Endothelial cell of hepatic sinusoid (primary cell): Measurements from ENCODE around the gene NDP.

ENCODE experiments used
- in situ Hi-C: cut with HindIII; loops from 2 replicates; pipeline ENCODE4 v1.10.0; 2017; ENCODE audit warnings: low sequenced_read_pairs

Gene NDP, protein sequence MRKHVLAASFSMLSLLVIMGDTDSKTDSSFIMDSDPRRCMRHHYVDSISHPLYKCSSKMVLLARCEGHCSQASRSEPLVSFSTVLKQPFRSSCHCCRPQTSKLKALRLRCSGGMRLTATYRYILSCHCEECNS

GRCh38 chrX:43973249-43974099, at the start of gene NDP:
Gene NDP, minus strand, starts transcription at chrX:43973390. Its CDS starts 14,745 bp downstream, at chrX:43958645.
- in situ Hi-C loops = loop anchor here (25.0 kb wide), 1 partner anchor 1089 kb away; no protein-coding TSS in a partner anchor

DNA sequence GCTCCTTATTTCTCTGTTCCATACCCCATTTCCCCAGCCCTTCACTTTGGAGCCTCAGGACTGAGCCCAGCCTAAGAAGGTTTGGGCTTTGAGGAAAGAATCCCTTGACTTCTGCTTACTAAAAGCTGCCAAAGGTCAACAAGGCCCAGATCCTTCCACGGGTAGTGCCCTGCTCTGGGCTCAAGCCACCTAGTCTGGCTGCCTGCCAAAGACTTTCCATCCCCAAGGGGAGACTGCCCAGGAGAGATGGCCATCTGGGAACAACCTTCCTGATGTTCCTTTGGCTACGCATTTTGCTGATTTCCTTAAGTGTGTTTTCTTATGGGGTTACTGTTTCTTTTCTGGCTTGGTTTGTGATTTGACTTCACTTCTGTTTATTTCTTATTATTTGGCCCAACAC, 49.8 kb upstream of the NDP start:
- in situ Hi-C loops = loop anchor here (5.0 kb wide), 1 partner anchor 66 kb away; no protein-coding TSS in a partner anchor

DNA sequence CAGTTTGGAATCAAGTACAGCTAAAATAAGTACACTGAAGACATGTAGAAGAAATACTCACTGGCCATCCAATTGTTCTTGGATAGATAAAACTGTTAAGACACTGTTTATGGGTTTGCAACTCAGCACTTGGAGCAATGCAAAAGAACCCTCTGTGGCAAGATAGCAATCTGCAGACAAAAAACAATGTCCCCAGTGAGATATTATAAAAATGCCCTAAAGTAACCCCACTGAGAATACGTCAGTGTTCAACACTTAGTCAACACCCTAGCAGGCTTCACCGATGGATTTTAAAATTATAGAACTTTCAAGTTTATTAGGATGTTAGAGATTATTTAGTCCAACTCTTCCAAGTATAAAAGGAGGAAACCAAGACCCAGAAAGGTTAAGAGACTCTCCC, 47.5 kb upstream of the NDP start:
- in situ Hi-C loops = loop anchor here (5.0 kb wide), 1 partner anchor 63 kb away; no protein-coding TSS in a partner anchor

DNA sequence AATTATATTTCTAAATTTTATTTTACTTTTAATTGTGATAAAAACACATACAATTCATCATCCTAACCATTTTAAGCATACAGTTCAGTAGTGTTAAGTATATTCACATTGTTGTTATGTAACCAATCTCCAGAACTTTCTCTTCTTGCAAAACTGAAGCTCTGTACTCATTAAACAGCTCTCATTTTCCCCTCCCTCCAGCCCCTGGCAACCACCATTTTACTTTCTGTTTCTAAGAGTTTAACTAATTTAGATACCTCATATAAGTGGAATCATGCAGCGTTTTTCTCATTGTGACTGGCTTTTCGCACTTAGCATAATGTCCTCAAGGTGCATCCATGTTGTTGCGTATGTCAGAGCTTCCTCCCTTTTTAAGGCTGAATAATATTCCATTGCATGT, 46.7 kb upstream of the NDP start:
- in situ Hi-C loops = loop anchor here (5.0 kb wide), 1 partner anchor 63 kb away; no protein-coding TSS in a partner anchor

GRCh38 chrX:44017676-44018075, 44.5 kb upstream of the NDP start:
- in situ Hi-C loops = no loop called here

DNA sequence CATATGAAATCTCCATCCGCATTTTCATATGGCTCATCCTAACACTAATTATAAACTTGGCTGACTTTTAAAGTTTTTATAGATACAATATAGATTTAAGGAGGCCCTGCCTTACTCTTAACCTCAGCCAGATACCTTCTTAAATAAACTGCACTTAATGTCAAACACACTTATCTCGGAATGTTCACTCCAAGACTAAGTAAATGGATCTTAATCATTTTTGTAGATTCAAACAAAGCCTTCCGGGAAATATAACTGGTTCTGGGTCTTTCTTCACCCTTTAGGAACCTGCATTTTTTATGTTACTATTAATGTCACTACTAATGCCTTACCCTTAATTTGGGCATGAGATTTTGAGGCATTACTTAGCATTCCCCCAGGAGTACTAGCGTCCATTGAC, 43.7 kb upstream of the NDP start:
- in situ Hi-C loops = no loop called here

- in situ Hi-C loops = no loop called here
These were observed 39.4 kb upstream of the NDP start for GRCh38 chrX:44012484-44013096.

GRCh38 chrX:44011506-44011905, 38.3 kb upstream of the NDP start:
- in situ Hi-C loops = no loop called here

- in situ Hi-C loops = no loop called here
These were observed 37.4 kb upstream of the NDP start for GRCh38 chrX:44010626-44011025.

GRCh38 chrX:44006081-44006480, 32.9 kb upstream of the NDP start:
- in situ Hi-C loops = no loop called here

GRCh38 chrX:44003975-44004374, 30.8 kb upstream of the NDP start:
- in situ Hi-C loops = no loop called here

DNA sequence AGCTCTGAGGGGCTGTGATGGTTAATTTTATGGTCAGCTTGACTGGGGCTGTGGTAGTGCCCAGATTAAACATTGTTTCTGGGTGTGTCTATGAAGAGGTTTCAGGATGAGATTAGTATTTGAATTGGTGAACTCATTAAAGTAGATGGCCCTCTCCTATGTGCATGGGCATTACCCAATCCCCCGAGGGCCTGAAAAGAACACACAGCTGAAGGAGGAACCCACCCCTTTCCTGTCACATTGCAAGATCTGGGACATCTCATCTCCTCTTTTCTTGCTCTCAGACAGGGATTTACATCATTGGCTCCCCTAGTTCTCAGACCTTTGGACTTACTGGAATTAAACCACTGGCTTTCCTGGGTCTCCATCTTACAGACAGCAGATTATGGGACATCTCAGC, 29.4 kb upstream of the NDP start:
- in situ Hi-C loops = no loop called here

DNA sequence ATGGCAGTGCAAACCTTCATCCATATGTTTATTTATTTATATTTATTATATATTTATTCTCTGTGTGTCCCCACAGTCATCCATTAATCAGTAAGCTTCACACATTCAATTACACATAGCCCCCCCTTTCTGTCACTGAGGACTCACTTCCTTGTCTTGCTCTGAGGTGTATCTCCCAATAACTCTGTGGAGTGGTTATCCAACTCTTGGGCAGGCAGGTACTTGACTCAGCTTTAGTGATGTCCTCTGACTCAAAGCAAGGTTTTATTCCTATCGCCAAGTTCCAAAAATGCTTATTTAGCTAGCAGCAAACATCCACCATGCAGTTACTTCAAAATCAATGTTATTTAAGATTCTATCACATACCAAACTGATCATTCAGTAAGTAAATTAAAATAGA, 25.2 kb upstream of the NDP start:
- in situ Hi-C loops = no loop called here

- in situ Hi-C loops = no loop called here
These were observed 23.3 kb upstream of the NDP start for GRCh38 chrX:43996491-43996890.

- in situ Hi-C loops = no loop called here
These were observed 12.9 kb upstream of the NDP start for GRCh38 chrX:43986083-43986482.

DNA sequence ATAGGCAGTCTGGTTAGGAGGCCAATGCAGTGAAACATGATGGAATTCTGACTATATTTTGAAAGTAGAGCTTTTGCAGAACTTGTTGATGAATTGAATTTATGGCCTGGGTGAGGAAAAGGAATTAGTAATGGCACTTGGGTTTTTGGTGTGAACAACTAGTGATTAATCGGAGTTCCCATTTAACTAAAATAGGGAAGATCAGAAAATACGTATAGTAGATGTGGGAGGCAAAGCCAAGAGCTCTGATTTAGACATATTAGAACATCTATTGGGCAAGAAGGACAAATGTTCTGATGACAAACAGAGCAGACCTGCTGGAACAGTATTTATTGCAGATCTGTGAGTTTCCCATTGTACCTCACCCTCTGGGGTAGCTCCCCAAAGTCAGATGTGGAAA, 12.3 kb upstream of the NDP start:
- in situ Hi-C loops = no loop called here

GRCh38 chrX:43978226-43978625, 5.0 kb upstream of the NDP start:
- in situ Hi-C loops = no loop called here

DNA sequence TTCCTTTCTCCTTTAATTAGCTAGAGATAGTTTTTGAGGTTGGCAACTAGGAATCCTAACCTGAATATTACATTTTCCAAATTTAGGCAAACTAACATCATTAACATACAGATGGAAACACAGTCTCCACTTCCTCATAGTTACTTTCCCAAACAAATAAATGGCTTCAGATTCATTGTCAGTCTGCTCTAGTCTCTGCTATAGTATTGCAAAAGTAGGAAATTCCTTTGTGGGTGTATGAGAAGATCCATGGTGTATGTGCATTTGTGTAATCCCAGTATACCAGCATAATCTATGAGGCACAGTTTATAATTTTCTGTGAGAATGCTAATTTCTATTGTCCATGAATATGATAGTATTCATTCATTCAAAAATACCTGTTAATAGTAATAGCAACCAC, 3.0 kb upstream of the NDP start:
- in situ Hi-C loops = no loop called here

GRCh38 chrX:43975796-43976195, 2.6 kb upstream of the NDP start:
- in situ Hi-C loops = no loop called here

DNA sequence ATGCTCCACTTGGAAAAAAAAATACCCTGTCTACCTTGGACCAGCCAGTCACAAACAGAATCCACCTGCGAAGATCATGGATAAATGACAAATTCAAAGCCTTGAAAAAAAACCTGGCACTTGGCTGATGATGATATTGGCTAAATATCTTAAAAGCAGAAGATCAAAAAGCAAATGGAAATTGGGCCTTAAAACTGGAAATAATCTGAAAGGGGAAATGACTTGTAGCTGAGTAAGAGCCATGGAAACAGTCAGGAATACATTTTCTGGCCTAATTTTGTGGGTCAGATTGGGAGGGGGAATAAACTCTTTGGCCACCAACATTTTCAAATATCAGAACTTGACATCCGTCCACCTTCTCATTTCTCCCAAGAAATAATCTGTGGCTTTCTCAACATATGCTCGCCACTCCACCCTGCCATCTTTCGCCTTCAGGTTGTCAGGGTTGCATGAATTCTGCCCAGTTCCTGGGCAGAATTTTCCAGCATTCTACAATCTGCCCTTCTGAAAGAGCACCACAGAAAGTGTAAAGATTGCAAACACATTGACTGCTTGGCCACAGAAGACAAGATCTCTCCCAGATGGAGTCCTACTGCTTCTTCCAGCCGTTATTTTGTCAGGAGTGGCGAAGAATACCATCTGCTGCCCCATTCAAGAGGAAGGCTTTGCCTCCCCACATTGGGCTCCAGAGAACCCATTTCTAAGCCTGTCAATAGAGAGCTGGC, 1.7 kb upstream of the NDP start:
- in situ Hi-C loops = loop anchor here (25.0 kb wide), 1 partner anchor 1087 kb away; no protein-coding TSS in a partner anchor

DNA sequence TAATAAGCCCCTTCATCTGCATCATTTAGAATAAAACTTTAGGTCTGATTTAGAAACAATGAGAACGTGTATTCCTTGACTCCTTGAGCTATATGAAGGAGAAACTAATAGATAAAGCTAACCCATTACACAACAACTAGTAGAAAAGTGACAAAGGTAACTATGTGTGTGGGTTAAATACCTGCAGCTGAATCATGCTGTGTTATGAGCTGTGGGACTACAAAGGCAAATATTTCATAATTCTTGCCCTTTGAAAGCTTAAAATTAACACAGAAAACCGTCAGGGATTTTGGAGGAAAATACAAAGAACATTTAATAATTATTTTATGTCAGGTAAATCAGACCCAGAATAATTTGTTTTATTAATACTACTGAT, 898 bp upstream of the NDP start:
- in situ Hi-C loops = loop anchor here (25.0 kb wide), 1 partner anchor 1088 kb away; no protein-coding TSS in a partner anchor
